ENCODE data around the gene DYNLT2. TPM values are rescaled to one million over a fixed set of nuclear protein-coding genes. Genes with fewer than 3 reads are reported as not detected.

Gene DYNLT2
- total and polyA plus RNA-seq, 2 of the 13 experiments (the other 11 are each of a cell fraction or from before 2014, with no cell fraction given), result 2.1 to 4.3 TPM

DNA sequence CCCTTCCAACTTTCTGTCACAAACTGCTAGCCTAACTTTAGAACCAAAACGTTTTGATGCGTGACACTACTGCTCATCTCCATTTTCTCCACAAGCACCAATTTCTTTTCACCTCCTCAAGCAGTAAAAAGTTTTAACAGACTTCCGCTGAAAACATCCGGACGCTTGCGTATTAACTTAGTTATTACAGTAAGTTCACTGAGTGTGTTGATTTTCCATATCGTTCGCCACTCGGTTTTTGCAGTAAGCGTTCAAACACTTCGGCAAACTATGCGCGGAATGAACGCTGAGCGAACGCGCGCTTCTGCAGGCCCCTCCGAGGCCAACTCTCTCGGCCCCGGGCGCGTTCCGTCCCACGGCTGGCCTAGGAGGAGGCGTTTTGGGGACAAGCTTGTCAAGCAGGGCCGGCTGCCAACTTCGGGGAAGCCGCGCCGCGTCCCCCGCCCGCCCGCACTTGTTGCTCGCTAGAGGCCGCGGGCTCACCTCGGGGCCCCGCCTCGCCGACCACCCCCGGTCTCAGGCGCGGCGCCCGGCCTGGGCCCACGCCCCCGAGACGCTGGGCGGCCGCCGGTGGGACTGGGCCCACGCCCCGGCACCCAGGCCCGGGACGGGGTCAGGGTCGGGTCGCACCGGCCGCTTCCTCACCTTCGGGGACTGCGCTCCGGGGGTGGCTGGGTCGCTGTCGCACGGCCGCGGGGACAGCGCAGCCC is 28.0 kb downstream of the DYNLT2 start (continued):
- TF ChIP-seq, protein P1, sequence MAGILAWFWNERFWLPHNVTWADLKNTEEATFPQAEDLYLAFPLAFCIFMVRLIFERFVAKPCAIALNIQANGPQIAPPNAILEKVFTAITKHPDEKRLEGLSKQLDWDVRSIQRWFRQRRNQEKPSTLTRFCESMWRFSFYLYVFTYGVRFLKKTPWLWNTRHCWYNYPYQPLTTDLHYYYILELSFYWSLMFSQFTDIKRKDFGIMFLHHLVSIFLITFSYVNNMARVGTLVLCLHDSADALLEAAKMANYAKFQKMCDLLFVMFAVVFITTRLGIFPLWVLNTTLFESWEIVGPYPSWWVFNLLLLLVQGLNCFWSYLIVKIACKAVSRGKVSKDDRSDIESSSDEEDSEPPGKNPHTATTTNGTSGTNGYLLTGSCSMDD (CRISPR knock-in tag; IDR thresholded peaks at IDR 0.05), result no peak
- TF ChIP-seq, protein P2, sequence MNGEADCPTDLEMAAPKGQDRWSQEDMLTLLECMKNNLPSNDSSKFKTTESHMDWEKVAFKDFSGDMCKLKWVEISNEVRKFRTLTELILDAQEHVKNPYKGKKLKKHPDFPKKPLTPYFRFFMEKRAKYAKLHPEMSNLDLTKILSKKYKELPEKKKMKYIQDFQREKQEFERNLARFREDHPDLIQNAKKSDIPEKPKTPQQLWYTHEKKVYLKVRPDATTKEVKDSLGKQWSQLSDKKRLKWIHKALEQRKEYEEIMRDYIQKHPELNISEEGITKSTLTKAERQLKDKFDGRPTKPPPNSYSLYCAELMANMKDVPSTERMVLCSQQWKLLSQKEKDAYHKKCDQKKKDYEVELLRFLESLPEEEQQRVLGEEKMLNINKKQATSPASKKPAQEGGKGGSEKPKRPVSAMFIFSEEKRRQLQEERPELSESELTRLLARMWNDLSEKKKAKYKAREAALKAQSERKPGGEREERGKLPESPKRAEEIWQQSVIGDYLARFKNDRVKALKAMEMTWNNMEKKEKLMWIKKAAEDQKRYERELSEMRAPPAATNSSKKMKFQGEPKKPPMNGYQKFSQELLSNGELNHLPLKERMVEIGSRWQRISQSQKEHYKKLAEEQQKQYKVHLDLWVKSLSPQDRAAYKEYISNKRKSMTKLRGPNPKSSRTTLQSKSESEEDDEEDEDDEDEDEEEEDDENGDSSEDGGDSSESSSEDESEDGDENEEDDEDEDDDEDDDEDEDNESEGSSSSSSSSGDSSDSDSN (CRISPR knock-in tag; IDR thresholded peaks at IDR 0.05), result peak; percentile 84
- TF ChIP-seq PAWR (CRISPR knock-in tag; IDR thresholded peaks at IDR 0.05; ENCODE audit: borderline replicate concordance), result no peak
- TF ChIP-seq PAF1 (CRISPR knock-in tag; IDR thresholded peaks at IDR 0.05), result no peak
- TF ChIP-seq ZNF33A (CRISPR knock-in tag; IDR thresholded peaks at IDR 0.05; ENCODE audit: borderline replicate concordance), result no peak
- TF ChIP-seq ZNF619 (CRISPR knock-in tag; IDR thresholded peaks at IDR 0.05), result no peak
- TF ChIP-seq NONO (IDR thresholded peaks at IDR 0.05), result no peak
- TF ChIP-seq NONO (CRISPR knock-in tag; conservative IDR thresholded peaks at IDR 0.05), result no peak
- TF ChIP-seq YEATS2 (CRISPR knock-in tag; IDR thresholded peaks at IDR 0.05; ENCODE audit: borderline replicate concordance), result no peak
- TF ChIP-seq ZNF850 (CRISPR knock-in tag; conservative IDR thresholded peaks at IDR 0.05), result no peak
- TF ChIP-seq NBN (conservative IDR thresholded peaks at IDR 0.05), result no peak
- no peak for TF ChIP-seq ZNF713 (CRISPR knock-in tag; IDR thresholded peaks at IDR 0.05)
- TF ChIP-seq MED13 (CRISPR knock-in tag; IDR thresholded peaks at IDR 0.05), result 0 out of 2 replicates have a peak, but pooled peaks have one; percentile 28
- no peak; the same call in 1 of the 2 replicates for TF ChIP-seq ZFP90 (CRISPR knock-in tag; IDR thresholded peaks at IDR 0.05; ENCODE audit: borderline replicate concordance)
- TF ChIP-seq, protein P3, sequence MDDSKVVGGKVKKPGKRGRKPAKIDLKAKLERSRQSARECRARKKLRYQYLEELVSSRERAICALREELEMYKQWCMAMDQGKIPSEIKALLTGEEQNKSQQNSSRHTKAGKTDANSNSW (CRISPR knock-in tag; IDR thresholded peaks at IDR 0.05; ENCODE audit: borderline replicate concordance), result no peak
- TF ChIP-seq, protein P4, sequence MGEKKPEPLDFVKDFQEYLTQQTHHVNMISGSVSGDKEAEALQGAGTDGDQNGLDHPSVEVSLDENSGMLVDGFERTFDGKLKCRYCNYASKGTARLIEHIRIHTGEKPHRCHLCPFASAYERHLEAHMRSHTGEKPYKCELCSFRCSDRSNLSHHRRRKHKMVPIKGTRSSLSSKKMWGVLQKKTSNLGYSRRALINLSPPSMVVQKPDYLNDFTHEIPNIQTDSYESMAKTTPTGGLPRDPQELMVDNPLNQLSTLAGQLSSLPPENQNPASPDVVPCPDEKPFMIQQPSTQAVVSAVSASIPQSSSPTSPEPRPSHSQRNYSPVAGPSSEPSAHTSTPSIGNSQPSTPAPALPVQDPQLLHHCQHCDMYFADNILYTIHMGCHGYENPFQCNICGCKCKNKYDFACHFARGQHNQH (CRISPR knock-in tag; IDR thresholded peaks at IDR 0.05), result no peak
- TF ChIP-seq ZSCAN12 (CRISPR knock-in tag; IDR thresholded peaks at IDR 0.05), result no peak
- TF ChIP-seq, protein P5, sequence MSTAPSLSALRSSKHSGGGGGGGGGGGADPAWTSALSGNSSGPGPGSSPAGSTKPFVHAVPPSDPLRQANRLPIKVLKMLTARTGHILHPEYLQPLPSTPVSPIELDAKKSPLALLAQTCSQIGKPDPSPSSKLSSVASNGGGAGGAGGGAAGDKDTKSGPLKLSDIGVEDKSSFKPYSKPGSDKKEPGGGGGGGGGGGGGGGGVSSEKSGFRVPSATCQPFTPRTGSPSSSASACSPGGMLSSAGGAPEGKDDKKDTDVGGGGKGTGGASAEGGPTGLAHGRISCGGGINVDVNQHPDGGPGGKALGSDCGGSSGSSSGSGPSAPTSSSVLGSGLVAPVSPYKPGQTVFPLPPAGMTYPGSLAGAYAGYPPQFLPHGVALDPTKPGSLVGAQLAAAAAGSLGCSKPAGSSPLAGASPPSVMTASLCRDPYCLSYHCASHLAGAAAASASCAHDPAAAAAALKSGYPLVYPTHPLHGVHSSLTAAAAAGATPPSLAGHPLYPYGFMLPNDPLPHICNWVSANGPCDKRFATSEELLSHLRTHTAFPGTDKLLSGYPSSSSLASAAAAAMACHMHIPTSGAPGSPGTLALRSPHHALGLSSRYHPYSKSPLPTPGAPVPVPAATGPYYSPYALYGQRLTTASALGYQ (CRISPR knock-in tag; IDR thresholded peaks at IDR 0.05), result no peak
- no peak for TF ChIP-seq ZNF589 (CRISPR knock-in tag; conservative IDR thresholded peaks at IDR 0.05)
- TF ChIP-seq, protein P6, sequence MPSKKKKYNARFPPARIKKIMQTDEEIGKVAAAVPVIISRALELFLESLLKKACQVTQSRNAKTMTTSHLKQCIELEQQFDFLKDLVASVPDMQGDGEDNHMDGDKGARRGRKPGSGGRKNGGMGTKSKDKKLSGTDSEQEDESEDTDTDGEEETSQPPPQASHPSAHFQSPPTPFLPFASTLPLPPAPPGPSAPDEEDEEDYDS (CRISPR knock-in tag; IDR thresholded peaks at IDR 0.05), result no peak
- no peak for TF ChIP-seq TCF7L2 (IDR thresholded peaks at IDR 0.05; ENCODE audit: low read depth, low read length)
- TF ChIP-seq ZNF607 (CRISPR knock-in tag; IDR thresholded peaks at IDR 0.05; ENCODE audit: borderline replicate concordance), result 0 out of 2 replicates have a peak, but pooled peaks have one; percentile 20

All from HepG2 (cell line).